Left hindlimb (tissue), 1 donor: ENCODE measurements around the gene UAP1L1.
"Not testable (repeated sequence)": the region's sequence is repeated elsewhere in the genome, so short reads cannot be mapped to it uniquely, and the experiment has no call there.

Experiments used
- DNase-seq: peaks from one replicate; pipeline ENCODE4 v3.0.0-alpha.2; 2018

The UAP1L1 gene

DNA sequence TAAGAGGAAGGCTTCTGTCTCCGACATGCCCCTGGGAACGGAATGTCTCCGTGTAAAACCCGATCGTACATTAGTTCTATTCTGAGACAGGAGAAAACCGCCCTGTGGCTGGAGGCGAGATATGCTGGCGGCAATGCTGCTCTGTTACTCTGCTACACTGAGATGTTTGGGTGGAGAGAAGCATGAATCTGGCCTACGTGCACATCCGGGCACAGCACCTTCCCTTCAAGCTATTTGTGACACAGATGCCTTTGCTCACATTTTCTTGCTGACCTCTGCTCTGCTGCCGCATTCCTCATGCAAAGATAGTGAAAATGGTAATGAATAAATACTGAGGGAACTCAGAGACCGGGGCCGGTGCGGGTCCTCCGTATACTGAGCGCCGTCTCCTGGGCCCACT is 39.4 kb downstream of the UAP1L1 start:
- DNase-seq, result no peak

DNA sequence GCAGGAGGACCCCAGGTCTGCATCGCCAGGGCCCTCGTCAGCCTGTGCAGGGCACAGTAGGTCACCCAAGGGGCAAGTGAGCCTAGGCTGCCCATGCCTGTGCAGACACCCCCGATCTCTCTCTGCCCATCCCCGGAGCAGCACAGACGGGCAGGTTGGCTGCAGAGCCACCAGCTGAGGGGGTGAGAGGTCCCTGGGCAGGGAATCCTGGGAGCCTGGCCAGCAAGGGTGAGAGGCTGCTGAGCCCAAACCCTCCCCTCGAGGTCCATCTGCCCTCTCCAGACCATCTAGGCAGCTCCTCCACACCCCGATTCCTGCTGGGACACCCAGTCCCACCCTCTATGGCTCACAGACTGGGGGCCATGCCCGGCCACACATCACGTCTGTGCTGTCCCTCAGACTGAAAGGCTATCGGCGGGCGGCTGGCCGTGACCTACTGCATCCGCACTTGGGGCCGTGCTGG is 40.0 kb downstream of the UAP1L1 start:
- DNase-seq, result no peak

DNA sequence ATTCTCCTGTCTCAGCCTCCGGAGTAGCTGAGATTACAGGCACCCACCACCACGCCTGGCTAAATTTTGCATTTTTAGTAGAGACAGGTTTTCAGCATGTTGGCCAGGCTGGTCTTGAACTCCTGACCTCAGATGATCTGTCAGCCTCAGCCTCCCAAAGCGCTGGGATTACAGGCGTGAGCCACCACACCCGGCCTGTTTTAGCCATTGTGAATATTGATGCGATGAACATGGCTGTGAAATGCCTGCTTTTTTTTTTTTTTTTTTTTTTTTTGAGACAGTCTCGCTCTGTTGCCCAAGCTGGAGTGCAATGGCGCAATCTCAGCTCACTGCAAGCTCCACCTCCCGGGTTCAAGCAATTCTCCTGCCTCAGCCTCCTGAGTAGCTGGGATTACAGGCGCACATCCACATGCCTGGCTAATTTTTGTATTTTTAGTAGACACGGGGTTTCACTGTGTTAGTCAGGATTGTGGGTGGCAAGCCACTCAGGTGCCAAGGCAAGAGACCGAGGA is 40.8 kb downstream of the UAP1L1 start:
- DNase-seq, result not testable (repeated sequence)

DNA sequence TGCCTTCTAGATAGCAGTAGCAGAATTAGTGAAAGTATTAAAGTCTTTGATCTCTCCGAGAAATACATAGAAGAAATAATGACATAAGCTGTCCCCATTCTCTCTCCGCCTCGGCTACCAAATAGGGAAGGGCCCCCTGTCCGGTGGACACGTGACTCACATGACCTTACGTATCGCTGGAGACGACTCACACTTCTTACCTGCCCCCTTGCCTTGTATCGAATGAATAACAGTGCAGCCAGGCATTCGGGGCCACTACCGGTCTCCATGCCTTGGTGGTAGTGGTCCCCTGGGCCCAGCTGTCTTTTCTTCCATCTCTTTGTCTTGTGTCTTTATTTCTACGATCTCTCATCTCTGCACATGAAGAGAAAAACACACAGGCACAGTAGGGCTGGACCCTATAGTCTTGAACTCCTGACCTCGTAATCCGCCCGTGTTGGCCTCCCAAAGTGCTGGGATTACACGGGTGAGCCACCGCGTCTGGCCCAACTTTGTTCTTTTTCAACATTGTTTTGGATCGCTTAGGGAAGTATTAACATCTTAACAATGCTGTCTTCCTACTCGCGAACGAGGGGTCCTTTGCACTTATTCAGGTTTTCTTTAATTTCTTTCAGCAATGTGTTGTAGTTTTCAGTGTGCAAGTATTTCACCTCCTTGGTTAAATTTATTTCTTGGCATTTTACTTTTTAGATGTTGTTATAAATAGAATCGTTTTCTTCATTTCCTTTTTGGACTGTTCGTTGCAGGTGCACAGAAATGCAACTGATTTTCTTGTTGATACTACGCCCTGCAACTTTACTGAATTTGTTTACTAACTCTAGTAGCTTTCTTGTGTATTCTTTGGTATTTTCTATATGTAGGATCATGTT is 44.8 kb downstream of the UAP1L1 start:
- DNase-seq, result peak; percentile 2

DNA sequence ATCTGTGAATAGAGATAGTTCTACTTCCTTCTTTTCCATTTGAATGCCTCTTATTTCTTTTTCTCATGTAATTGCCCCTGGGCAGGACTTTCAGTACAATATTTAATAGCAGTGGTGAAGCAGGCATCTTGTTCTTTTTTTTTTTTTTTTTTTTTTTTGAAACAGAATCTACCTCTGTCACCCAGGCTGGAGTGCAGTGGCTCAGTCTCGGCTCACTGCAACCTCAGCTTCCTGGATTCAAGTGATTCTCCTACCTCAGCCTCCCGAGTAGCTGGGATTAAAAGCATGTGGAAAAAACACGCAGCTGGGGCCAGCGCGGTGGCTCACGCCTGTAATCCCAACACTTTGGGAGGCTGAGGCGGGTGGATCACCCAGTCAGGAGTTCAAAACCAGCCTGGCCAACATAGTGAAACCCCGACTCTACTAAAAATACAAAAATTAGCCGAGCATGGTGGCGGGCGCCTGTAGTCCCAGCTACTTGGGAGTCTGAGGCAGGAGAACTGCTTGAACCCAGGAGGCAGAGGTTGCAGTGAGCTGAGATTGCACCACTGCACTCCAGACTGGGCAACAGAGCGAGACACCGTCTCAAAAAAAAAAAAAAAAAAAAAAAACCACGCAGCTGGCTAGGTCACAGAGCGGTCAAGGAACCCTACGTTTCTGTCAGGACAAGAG is 45.6 kb downstream of the UAP1L1 start:
- DNase-seq, result not testable (repeated sequence)

DNA sequence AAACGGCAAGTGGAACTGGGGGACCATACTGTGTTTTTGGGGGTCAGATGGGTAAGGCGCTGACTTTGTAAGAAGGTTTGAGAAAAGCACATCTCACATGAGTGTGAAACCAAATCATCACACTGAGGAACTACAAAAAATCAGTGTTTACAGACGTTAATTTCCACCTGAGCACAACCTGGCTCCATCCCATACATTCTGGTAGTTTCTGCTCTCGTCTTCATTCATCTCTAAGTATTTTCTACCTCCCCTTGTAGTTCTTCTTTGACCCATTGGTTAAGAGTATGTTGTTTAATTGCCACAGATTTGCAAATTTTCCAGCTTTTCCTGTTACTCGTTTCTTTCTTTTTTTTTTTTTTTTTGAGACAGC is 46.1 kb downstream of the UAP1L1 start:
- DNase-seq, result no peak

DNA sequence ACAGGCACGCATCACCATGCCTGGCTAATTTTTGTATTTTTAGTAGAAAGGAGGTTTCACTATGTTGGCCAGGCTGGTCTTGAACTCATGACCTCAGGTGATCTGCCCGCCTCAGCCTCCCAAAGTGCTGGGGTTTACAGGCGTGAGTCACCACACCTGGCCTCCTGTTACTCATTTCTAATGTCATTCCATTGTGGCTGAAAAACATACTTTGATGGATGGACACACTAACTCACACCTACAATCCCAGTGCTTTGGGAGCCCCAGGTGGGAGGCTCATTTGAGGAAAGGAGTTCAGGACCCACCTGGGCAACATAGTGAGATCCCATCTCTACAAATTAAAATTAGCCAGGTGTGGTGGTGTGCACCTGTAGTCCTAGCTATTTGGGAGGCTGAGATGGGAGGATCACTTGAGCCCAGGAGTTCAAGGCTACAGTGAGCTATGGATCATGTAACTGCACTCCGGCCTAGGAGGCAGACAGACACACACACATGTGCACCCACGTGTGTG is 46.7 kb downstream of the UAP1L1 start:
- DNase-seq, result not testable (repeated sequence)

DNA sequence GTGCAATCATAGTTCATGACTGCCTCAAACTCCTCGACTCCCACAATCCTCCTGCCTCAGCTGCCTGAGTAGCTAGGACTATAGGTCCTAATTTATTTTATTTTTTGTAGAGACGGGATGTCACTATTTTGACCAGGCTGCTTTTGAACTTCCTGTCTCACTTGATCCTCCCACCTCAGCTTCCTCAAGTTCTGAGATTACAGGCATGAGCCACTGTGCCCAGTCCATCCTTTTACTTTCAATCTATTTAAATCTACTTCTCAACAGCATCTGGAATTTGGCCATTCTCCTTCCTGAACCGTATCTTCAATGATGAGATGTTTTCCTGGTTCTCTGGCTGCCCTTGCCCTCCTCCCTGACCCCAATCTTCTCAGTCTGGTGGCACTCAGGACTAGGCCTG is 49.5 kb downstream of the UAP1L1 start:
- DNase-seq, result no peak

DNA sequence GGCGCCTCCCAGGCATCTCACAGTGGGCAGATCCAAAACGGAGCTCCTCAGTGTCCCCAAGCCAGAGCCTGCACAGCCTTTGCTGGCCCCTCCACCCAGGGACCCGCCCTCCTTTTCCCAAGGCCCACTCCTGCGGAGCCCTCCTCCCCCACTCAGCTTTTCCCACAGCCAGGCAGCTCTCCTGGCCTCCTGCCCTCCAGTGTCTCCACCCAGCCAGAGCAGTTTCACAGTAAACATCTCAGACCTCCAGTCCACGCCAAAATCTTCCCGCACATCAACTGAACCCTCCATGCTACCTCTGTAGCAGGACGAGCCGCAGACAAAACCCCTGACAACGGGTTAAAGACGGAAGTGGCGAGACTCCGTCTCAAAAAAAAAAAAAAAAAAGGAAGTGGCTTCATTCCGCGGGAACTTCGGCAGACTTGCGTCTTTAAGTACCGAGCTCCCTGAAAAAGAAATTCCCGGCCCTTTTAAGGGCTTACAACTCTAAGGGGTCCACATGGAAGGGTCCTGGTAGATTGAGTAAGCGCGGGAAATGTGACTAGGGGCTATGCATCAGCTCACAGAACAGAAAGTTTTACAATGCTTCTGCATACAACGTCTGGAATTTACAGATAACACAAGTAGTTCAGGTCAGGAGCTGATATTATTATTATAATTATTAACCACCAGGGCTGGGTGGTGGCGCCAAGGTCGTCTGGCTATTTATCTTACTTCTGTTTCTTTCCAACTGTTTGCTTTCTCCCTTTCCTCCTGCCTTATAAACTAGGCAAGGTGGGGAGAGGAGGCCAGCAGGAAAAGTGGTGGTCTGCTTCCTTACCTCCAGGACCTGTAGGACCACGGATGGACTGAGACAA is 50.2 kb downstream of the UAP1L1 start:
- peak; percentile 23 for DNase-seq

DNA sequence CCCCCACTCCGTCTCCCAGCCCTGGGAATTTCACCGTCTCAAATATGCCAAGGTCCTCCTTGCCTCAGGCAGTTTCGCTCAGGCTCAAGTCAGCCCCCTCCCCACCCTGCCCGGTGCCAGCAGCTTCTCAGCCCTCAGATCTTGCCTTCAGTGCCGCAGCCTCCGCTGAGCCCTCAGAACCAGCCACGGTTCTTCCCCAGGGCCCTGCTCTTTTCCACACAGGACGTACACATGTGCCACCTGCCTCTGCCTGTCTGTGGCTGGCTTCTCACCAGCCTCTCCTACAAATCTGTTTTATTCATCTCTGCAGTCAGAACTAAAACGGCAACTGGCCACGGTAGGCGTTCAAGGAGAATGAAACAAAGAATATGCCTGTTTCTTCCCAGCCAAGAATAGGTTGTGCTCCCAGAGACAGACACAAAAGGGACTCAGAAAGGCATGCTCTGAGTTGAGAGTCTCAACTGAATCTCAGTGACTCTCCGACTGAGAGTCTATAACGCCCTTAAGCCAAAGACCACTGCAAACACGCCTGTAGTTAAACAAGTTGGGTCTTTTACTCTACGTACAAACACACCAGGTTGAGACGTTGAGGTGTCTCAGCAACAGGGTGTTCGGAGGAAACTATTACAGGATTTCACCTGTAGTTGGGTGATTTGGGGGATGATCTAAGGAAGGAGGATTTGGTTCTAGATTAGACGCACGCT is 51.0 kb downstream of the UAP1L1 start:
- no peak for DNase-seq

DNA sequence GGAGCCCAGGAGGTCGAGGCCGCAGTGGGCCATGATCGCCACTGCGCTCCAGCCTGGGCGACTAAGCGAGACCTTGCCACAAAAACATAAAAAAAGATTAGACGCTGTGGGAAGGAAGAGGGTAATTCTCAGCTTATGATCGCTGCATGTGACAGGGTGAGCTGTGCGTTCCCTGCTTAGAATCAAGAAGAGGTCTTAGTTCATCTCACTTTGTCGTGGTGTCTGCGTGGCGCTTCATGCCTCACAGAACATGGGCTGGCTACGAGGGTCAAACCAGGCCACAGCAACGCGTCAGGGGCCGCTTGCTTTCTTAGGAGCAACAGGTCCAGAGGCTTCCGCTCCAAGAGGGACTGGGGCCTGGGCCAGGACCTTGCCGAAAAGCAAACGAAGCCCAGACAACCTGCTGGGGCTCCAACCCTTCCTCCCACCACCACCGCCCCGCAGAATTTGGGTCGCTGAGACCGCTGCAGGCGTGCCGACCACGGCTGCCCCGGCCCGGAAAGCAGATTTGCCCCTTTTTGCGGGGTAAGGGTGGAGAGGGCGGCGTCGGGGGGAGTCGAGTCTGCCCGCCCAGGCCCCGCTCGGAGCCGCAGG is 51.6 kb downstream of the UAP1L1 start:
- no peak for DNase-seq

DNA sequence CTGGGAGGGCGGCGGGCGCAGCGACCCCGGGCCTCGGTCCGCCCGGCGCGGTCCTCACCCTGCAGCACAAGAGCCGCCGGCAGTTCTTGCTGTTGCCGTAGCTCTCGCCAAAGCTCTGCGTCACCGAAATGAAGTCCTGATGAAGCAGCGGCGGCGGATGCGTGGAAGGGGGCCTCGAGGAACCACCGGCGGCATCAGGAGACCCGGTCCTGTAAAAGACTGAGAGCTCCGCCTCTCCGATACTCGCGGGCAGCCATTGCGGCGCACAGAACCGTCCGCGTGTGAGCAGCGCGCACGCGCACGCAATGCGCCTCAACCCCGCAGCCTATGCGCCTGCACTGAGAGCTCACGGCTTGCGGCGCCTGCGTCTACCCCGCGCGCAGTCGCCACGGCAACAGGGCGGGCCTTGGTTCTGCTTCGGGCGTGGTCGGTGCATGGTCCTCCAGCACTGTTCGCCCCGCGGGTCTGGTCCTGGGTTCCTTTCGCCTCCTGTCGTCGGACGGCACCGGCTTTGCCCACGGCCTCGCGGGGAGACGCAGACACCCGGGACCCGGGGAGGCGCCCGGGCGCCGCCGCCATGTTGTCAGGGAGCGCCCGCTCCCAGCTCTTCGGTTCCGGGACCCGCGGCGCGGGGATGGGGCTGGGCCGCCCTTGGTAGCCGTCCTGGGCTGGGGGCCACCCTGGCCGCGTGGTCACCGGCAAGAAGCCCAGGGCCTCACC is 52.3 kb downstream of the UAP1L1 start:
- DNase-seq, result peak; percentile 90

DNA sequence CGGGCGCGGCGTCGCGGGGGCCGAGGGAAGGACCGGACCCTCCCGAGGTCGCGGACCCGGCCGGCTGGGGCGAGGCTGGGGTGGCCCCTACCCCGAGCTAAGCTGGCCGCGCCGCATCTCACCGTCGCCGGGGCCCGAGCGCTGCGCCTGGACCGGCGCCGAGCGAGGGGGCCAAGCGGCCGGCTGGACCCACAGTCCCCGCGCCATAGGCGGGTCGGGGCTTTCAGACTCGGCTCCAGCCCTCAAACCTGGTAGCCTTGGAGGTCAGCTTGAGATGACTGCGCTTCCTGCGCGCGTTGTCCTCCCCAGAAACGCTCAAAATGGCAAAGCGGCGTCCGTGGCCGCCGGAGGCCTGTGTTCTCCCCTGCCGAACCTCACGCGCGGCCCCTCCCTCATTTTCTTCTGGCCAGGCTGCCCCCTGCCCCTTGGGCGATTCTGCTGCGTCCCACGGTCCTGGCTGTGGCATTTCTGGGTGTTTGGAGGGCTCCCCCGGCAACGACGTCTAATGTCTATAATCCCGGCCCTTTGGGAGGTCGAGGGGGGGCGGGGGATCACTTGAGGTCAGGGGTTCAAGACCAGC is 52.9 kb downstream of the UAP1L1 start:
- DNase-seq, result peak; percentile 19
